ENCODE measurements around the gene CAPNS1.
"Not testable (repeated sequence)": the region's sequence is repeated elsewhere in the genome, so short reads cannot be mapped to it uniquely, and the experiment has no call there.

The CAPNS1 gene

GRCh38 chr19:36169084-36169760, 29.4 kb downstream of the CAPNS1 start:
- DNase-seq (ENCODE audit: low read depth): no peak
- no peak for TF ChIP-seq CTCF (conservative IDR thresholded peaks at IDR 0.05; ENCODE audit: low read depth, low read length)
- no peak overlapping the region for H3K4me3 ChIP-seq (ENCODE audit: low read depth, low read length)

GRCh38 chr19:36172852-36173251, 33.0 kb downstream of the CAPNS1 start:
- H3K4me3 ChIP-seq (ENCODE audit: low read depth, low read length): no peak overlapping the region
- no peak for DNase-seq (ENCODE audit: low read depth)
- no peak for TF ChIP-seq CTCF (conservative IDR thresholded peaks at IDR 0.05; ENCODE audit: low read depth, low read length)

- not testable (repeated sequence) for H3K4me3 ChIP-seq (ENCODE audit: low read depth, low read length)
- DNase-seq (ENCODE audit: low read depth): peak; percentile 16
Measured at GRCh38 chr19:36173846-36174245, 34.0 kb downstream of the CAPNS1 start.

GRCh38 chr19:36179077-36179476, 39.2 kb downstream of the CAPNS1 start:
- H3K4me3 ChIP-seq (ENCODE audit: low read depth, low read length); DNase-seq (ENCODE audit: low read depth): not testable (repeated sequence)

- no peak overlapping the region for H3K4me3 ChIP-seq (ENCODE audit: low read depth, low read length)
- no peak for TF ChIP-seq CTCF (conservative IDR thresholded peaks at IDR 0.05; ENCODE audit: low read depth, low read length)
- DNase-seq (ENCODE audit: low read depth): peak; percentile 48
Measured at GRCh38 chr19:36182612-36183244, 42.9 kb downstream of the CAPNS1 start.

GRCh38 chr19:36183245-36183628, 43.4 kb downstream of the CAPNS1 start:
- DNase-seq (ENCODE audit: low read depth): no peak
- no peak for TF ChIP-seq CTCF (conservative IDR thresholded peaks at IDR 0.05; ENCODE audit: low read depth, low read length)
- no peak overlapping the region for H3K4me3 ChIP-seq (ENCODE audit: low read depth, low read length)

GRCh38 chr19:36186722-36187121, 46.9 kb downstream of the CAPNS1 start:
- not testable (repeated sequence) for H3K4me3 ChIP-seq (ENCODE audit: low read depth, low read length); DNase-seq (ENCODE audit: low read depth)

- no peak overlapping the region for H3K4me3 ChIP-seq (ENCODE audit: low read depth, low read length)
- TF ChIP-seq CTCF (conservative IDR thresholded peaks at IDR 0.05; ENCODE audit: low read depth, low read length): no peak
- DNase-seq (ENCODE audit: low read depth): no peak
Measured at GRCh38 chr19:36196249-36196648, 56.4 kb downstream of the CAPNS1 start.

Measured in choroid plexus epithelial cell (primary cell).